ENCODE data around the gene RAB24.

- no peak for TF ChIP-seq CTCF (conservative IDR thresholded peaks at IDR 0.05 in 1 of 2, IDR thresholded peaks at IDR 0.05 in 1 of 2; ENCODE audit: extremely low read depth in 1 of 2, insufficient read depth in 1 of 2, low read depth in 1 of 2, low read length in 2 of 2)
- TF ChIP-seq EZH2 (IDR thresholded peaks at IDR 0.05; ENCODE audit: borderline replicate concordance, low read length) = no peak
Measured at GRCh38 chr5:177328545-177329231, 25.2 kb upstream of the RAB24 start.

Measured in mammary epithelial cell (primary cell).